Upper lobe of left lung (tissue), 6 donors: ENCODE measurements around the gene RFX1. TPM values are rescaled to one million over a fixed set of nuclear protein-coding genes. Genes with fewer than 3 reads are reported as not detected.
"Not testable (repeated sequence)": the region's sequence is repeated elsewhere in the genome, so short reads cannot be mapped to it uniquely, and the experiment has no call there.

ENCODE experiments used
- ATAC-seq, 2 donors: fragments of 200-7000 bp; cut with Tn5 transposase; one replicate each; pipeline ENCODE4 v1.9.1; 2022; ENCODE audit warnings: mild to moderate bottlenecking in 2 of 2, moderate library complexity in 2 of 2; ENCODE audit not compliant: low FRiP score in 2 of 2
- DNase-seq, 2 donors: peaks; one replicate each; pipeline ENCODE4 v3.0.0-alpha.2; 2019 to 2020
- H3K27ac ChIP-seq, 4 donors: fragments of 200-600 bp; sonication (generic); one replicate each; pipeline ENCODE4 v1.5.1; 2016 to 2019
- H3K27me3 ChIP-seq, 4 donors: fragments of 200-600 bp; sonication (generic); one replicate each; pipeline ENCODE4 v1.5.1; 2017 to 2019
- H3K36me3 ChIP-seq, 4 donors: fragments of 200-600 bp; sonication (generic); one replicate each; pipeline ENCODE4 v1.5.1; 2016 to 2019
- H3K4me1 ChIP-seq, 4 donors: fragments of 200-600 bp; sonication (generic); one replicate each; pipeline ENCODE4 v1.5.1; 2018 to 2019
- H3K4me3 ChIP-seq, 4 donors: fragments of 200-600 bp; sonication (generic); one replicate each; pipeline ENCODE4 v1.5.1; 2017 to 2019; ENCODE audit warnings: mild to moderate bottlenecking in 2 of 4, moderate library complexity in 1 of 4
- H3K9me3 ChIP-seq, 4 donors: fragments of 200-600 bp; sonication (generic); one replicate each; pipeline ENCODE4 v1.5.1; 2018 to 2019
- CTCF ChIP-seq, 6 experiments: fragments of 450-650 bp in 4 of 6; fragments of 200-600 bp in 2 of 6; sonication (generic) in 2 of 6; IDR thresholded peaks; one replicate each; pipeline ENCODE4 v1.5.1; 2016 to 2019; ENCODE audit warnings: antibody characterized with exemption in 6 of 6
- EP300 ChIP-seq, 4 donors: sonication (generic); formaldehyde crosslinking; IDR thresholded peaks; one replicate each; pipeline ENCODE4 v1.5.1; 2017; ENCODE audit warnings: antibody characterized with exemption in 4 of 4, control low read depth in 2 of 4
- POLR2A ChIP-seq, 4 donors: fragments of 450-650 bp; IDR thresholded peaks; one replicate each; pipeline ENCODE4 v1.5.1; 2016 to 2017; ENCODE audit warnings: antibody characterized with exemption in 4 of 4, mild to moderate bottlenecking in 2 of 4
- POLR2AphosphoS5 ChIP-seq, 2 donors: sonication (generic); formaldehyde crosslinking; IDR thresholded peaks; one replicate each; pipeline ENCODE4 v1.5.1; 2017; ENCODE audit warnings: antibody characterized with exemption in 2 of 2
- WGBS, 2 donors: methylation state at CpG; one replicate each; pipeline ENCODE4 v1.1.5; 2017 to 2018; 5-methylcytosine and 5-hydroxymethylcytosine counted together
- total RNA-seq, 6 donors: library from RNA; depleted of rRNA in 4 of 6; stranded (reverse); fragments of >200 nt in 4 of 6; gene quantifications; one replicate each; pipeline versions ENCODE4 v1.1.0 to v1.2.1, GENCODE V29; 2016 to 2021
- donor health status: DM: no; HTN: no; CAD: no; lungs with moderate emphysema.
- donor health status: DM: no; HTN: yes; CAD: no; lungs with severe emphysema.

Gene RFX1
- total RNA-seq, 6 donors from 2014 or later, result 6.0 to 22.3 (median 15.5) TPM

DNA sequence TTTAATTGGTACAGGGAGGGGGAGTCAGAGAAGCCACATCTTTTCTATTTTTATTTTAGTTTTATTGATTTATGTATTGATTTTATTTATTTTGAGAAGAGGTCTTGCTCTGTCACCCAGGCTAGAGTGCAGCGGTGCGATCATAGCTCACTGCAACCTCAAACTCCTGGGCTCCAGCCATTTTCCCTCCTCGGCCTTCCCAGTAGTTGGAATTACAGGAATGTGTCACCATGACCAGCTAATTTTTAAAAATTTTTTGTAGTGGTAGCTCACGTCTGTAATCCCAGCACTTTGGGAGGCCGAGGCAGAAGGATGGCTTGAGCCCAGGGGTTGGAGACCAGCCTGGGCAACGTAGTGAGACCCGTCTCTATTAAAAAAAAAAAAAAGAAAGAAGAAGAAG is 29.6 kb upstream of the RFX1 start:
- Histone ChIP-seq H3K27ac (no peak overlapping the region), H3K4me3 (no peak overlapping the region), H3K27me3 (no peaks in the 10 kb centered on the region), H3K36me3 (peaks cover 0 to 12% (median 4%) of the 10 kb centered on the region in 4 donors), H3K9me3 (no peaks in the 10 kb centered on the region), H3K4me1 (peaks cover 10 to 20% (median 13%) of the 10 kb centered on the region in 4 donors)
- no peak for DNase-seq
- ATAC-seq, result no peak
- 80 to 81% methylated on average over 7 of the region's 7 CpGs for WGBS, 2 donors
- TF ChIP-seq CTCF (IDR thresholded peaks at IDR 0.05), result no peak
- TF ChIP-seq POLR2AphosphoS5 (IDR thresholded peaks at IDR 0.05), result no peak
- TF ChIP-seq EP300 (IDR thresholded peaks at IDR 0.05), result no peak
- TF ChIP-seq POLR2A (IDR thresholded peaks at IDR 0.05), result no peak

- DNase-seq, H3K4me3 ChIP-seq, H3K36me3 ChIP-seq, ATAC-seq, H3K27ac ChIP-seq, H3K9me3 ChIP-seq, H3K27me3 ChIP-seq: not testable (repeated sequence)
- WGBS, 2 donors, result 87 to 91% methylated on average over 12 of the region's 12 CpGs
- peaks cover 10 to 22% (median 13%) of the 10 kb centered on the region in 4 donors for H3K4me1 ChIP-seq
Measured at GRCh38 chr19:14035159-14035558, 29.0 kb upstream of the RFX1 start.

DNA sequence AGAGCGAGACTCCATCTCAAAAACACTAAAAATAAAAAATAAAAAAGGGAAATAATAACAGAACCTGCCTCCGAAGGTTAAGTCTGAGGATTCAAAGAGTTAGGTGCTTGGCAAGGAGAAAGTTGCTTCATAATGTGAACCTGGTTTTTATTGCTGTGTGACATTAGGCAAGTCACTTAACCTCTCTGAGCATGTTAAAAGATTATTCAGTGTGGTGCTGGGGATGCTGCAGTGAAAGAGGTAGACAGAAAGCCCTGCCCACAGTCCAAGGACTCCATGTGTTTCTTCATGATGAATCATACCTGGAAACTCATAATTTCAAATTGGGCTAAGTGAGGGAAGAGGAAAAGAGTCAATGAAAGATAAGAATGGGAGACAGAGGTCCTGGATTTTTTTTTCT is 27.8 kb upstream of the RFX1 start:
- no peak for TF ChIP-seq CTCF (IDR thresholded peaks at IDR 0.05)
- TF ChIP-seq POLR2A (IDR thresholded peaks at IDR 0.05), result no peak
- no peak for TF ChIP-seq EP300 (IDR thresholded peaks at IDR 0.05)
- no peak for TF ChIP-seq POLR2AphosphoS5 (IDR thresholded peaks at IDR 0.05)
- Histone ChIP-seq H3K36me3 (no peaks in the 10 kb centered on the region), H3K9me3 (no peaks in the 10 kb centered on the region), H3K27me3 (no peaks in the 10 kb centered on the region), H3K4me3 (no peak overlapping the region), H3K27ac (no peak overlapping the region), H3K4me1 (peaks cover 10 to 22% (median 13%) of the 10 kb centered on the region in 4 donors)
- 93 to 94% methylated on average over 2 of the region's 2 CpGs for WGBS, 2 donors
- ATAC-seq (no peak), DNase-seq (no peak)

DNA sequence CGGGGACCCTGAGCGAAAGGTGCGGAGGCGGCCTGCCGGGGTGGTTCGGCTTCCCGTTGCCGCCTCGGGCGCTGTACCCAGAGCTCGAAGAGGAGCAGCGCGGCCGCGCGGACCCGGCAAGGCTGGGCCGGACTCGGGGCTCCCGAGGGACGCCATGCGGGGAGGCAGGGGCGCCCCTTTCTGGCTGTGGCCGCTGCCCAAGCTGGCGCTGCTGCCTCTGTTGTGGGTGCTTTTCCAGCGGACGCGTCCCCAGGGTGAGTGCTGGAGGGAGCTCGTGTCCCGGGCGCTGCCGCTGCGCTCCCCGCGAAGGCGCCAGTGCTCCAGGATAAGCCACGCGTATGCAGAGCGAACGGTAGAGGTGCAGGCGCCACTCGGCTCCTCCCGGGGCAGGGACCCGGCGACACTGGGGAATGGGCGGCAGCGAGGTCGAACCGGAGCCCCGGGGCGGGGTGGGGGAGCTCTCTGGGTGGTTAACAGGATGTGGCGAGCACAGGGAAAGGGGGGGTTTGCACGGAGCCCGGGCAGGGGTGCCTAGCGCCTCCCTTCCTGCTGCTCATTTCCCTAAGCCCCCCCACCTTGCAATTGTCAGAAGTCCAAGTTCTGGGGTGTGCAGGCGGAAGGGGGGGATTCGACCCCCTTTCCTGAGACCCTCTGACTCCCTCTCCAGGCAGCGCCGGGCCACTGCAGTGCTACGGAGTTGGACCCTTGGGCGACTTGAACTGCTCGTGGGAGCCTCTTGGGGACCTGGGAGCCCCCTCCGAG is 25.8 kb upstream of the RFX1 start, which contains the start of gene IL27RA:
TSS of gene IL27RA (plus strand) at position 44 of the 762 bp plus-strand sequence. CDS start at position 155, 111 bp downstream.
- Histone ChIP-seq H3K36me3 (no peaks in the 10 kb centered on the region), H3K27me3 (no peaks in the 10 kb centered on the region), H3K4me1 (peaks cover 10 to 22% (median 13%) of the 10 kb centered on the region in 4 donors), H3K9me3 (no peaks in the 10 kb centered on the region), H3K27ac (peak within 1 kb of the TSS; percentile 76 to 93 (median 92)), H3K4me3 (peak within 1 kb of the TSS; percentile 51 to 83 (median 72))
- 0 to 2% methylated on average over 27 to 51 of the region's 63 CpGs for WGBS, 2 donors
- peak; percentile 82 to 87 for ATAC-seq
- DNase-seq, result peak; percentile 66 to 93
- TF ChIP-seq EP300 (IDR thresholded peaks at IDR 0.05) (no peak), POLR2A (IDR thresholded peaks at IDR 0.05) (peak in 2 of 4 donors; percentile 63 to 73), POLR2AphosphoS5 (IDR thresholded peaks at IDR 0.05) (peak; percentile 39 to 67), CTCF (IDR thresholded peaks at IDR 0.05) (peak; percentile 62 to 82 (median 68))

DNA sequence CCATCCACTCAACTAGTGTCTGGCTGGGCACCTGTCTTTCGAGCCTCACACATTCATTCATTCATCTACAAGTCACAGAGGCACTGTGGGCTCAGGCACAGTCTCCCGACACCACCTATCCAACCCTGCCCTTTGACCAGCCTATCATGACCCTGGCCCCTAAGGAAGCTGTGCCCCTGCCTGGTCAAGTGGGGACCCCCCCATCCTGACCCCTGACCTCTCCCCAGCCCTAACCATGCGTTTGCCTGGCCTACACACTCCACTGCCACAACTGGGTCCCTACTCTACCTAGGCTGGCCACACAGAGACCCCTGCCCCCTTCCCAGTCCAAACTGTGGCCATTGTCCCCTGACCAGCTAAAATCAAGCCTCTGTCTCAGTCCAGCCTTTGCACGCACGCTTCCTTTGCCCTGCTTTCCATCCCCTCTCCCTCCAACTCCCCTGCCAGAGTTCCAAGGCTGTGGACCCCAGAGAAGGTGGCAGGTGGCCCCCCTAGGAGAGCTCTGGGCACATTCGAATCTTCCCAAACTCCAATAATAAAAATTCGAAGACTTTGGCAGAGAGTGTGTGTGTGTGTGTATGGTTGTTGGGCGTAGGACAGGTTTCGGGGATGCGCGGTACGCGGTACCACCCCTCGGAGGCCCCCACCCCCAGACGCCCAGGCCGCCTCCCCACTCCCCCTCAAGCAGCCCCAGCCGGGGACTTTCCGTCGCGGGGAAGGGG is 25.0 kb upstream of the RFX1 start:
- ATAC-seq (no peak), DNase-seq (no peak)
- Histone ChIP-seq H3K4me3 (peak overlapping the region; percentile 51 to 83 (median 72)), H3K36me3 (no peaks in the 10 kb centered on the region), H3K27me3 (no peaks in the 10 kb centered on the region), H3K27ac (peak overlapping the region; percentile 76 to 93 (median 92)), H3K9me3 (no peaks in the 10 kb centered on the region), H3K4me1 (peaks cover 10 to 22% (median 13%) of the 10 kb centered on the region in 4 donors)
- 21 to 43% methylated on average over 8 to 20 of the region's 20 CpGs for whole genome bisulfite sequencing, 2 donors
- no peak for TF ChIP-seq POLR2A (IDR thresholded peaks at IDR 0.05)
- no peak for TF ChIP-seq EP300 (IDR thresholded peaks at IDR 0.05)
- TF ChIP-seq CTCF (IDR thresholded peaks at IDR 0.05), result no peak
- no peak for TF ChIP-seq POLR2AphosphoS5 (IDR thresholded peaks at IDR 0.05)
